Stimulated activated CD8-positive, alpha-beta memory T cell treated with anti-CD3 and anti-CD28 coated beads, Interleukin-7, amount 100 ng/mL, for 24 hours (primary cell): ENCODE measurements around the gene ZSCAN10.
"Not testable (repeated sequence)": the region's sequence is repeated elsewhere in the genome, so short reads cannot be mapped to it uniquely, and the experiment has no call there.

Experiments used
- DNase-seq: peaks from one replicate; pipeline ENCODE4 v3.0.0-alpha.2; 2020; ENCODE audit warnings: low read depth

The ZSCAN10 gene

DNA sequence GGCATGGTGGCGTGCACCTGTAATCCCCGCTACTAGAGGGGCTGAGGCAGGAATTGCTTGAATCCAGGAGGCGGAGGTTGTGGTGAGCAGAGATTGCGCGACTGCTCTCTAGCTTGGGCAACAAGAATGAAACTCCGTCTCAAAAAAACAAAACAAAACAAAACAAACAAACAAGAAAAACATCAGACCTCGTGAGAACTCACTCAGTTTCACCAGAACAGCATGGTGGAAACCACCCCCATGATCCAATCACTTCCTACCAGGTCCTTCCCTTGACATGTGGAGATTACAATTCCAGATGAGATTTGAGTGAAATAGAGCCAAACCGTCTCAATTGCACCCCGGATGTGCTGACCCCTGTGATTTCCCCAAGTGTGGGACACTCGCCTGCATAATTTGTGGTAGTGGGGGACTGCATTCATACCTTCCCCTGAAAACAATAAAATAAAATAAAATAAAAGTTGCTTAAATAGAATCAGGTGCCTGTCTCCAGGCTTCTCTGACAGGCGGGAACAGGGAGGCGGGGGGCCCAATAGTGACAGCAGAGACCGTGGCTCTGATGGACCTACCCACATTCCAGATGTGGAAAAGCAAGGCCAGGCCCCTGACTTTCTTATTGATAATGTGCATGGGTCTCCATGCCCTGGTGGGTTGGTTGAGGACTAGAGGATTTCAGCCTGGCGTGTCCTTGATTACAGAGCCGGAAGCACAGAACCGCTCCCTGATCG, 13.1 kb downstream of the ZSCAN10 start:
- DNase-seq, result no peak

- DNase-seq, result no peak
Measured at GRCh38 chr16:3084969-3085670, 14.0 kb downstream of the ZSCAN10 start.

DNA sequence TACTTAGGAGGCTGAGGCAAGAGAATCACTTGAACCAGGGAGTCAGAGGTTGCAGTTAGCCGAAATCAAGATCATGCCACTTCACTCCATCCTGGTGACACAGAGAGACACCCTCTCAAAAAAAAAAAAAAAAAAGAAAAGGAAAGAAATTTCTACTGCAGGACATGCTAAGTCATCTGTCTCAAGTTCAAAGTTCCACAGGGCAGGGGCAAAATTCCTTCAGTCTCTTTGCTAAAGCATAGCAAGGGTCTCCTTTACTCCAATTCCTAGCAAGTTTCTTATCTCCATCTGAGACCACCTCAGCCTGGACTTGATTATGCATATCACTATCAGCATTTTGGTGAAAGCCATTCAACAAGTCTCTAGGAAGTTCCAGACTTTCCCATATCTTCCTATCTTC, 14.6 kb downstream of the ZSCAN10 start:
- DNase-seq, result no peak

- not testable (repeated sequence) for DNase-seq
Measured at GRCh38 chr16:3083408-3083807, 15.7 kb downstream of the ZSCAN10 start.

- not testable (repeated sequence) for DNase-seq
Measured at GRCh38 chr16:3081957-3082356, 17.1 kb downstream of the ZSCAN10 start.

DNA sequence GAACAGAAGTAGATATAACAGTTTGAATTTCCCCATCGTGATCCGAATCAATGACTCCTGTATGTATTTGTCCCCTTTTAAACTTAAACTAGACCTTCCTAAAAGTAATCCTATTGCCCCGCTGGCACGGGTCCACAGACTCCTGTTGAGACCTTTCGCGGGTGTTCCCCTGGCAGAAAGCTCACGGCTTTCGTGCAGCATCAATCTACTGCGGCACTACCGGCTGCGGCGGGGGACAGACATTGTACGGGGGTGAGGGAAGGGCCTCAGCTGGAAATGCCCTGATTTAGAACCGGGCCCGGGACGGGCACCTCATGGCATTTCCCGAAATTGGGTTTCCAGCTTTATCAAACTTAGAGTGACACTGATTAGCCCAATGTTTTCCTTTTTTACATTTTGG, 19.1 kb downstream of the ZSCAN10 start:
- no peak for DNase-seq

GRCh38 chr16:3076577-3076976, 22.5 kb downstream of the ZSCAN10 start:
- no peak for DNase-seq

DNA sequence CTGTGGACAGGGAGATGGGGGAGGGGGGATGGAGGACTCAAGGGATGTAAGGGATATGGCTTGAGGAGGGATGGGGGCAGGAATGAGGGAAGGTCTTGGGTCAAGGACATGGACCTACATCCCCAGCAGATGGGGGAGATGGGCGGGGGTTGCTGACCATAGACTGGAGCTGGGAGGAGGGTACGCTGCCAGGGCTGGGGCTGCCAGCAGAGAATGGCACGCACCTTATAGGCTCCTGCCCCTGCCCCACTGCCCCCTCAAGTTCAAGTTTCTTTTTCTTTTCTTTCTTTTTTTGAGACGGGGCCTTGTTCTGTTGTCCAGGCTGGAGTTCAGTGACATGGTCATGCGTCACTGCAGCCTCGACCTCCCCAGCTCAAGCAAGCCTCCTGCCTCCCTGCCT, 23.1 kb downstream of the ZSCAN10 start:
- not testable (repeated sequence) for DNase-seq

DNA sequence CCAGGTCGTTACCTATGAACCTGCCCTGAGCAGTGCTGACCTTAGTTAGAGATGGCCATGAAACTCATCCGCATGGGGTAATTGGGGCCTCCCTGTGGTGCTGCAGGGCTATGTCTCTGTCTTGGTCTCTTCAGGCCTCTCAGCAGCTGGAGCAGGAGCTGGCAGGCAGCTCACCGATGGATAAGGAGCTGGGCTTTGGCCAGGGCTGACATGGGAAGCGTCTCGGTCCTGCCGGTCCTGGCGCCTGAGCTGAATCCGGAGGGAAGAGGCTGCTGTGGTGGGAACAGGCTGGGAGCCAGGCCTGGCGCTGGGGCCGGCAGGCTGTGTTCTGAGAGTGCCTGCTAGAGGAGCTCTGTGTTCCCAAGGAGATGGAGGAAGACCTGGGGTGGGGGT, 23.6 kb downstream of the ZSCAN10 start:
- DNase-seq, result no peak

DNA sequence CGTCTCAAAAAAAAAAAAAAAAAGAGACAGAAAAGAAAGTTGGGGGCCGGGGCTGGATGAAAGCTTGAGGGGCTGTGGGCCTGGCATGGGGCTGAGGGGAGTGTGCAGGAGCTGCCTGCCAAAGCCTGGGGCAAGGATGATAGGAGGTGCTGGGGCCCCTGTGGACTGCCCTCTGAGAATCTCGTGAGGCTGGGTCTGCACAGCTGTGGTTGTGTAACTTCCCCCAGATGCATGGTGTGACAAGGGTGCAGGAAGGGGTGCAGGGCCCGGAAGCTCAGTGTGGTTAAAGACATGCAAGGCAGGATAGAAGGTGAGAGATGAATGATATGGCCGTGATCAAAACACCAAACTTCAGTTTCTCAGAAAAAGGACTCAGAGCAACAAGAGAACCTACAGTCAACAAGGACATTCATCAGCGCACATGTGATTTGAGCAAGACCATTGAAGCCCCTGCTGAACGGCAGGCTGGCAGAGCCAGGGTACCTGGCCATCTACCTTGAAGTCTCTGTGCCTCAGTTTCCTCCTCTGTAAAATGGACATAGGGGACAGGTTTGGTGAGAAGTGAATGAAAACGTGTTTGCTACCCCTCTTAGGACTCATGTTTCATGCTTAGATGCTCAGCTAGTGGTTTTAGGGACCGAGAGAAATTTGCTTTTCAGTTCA, 24.1 kb downstream of the ZSCAN10 start:
- DNase-seq, result no peak

- no peak for DNase-seq
Measured at GRCh38 chr16:3073448-3073847, 25.6 kb downstream of the ZSCAN10 start.

GRCh38 chr16:3072576-3073263, 26.4 kb downstream of the ZSCAN10 start:
- not testable (repeated sequence) for DNase-seq

- not testable (repeated sequence) for DNase-seq
Measured at GRCh38 chr16:3072148-3072547, 26.9 kb downstream of the ZSCAN10 start.

GRCh38 chr16:3071655-3072054, 27.4 kb downstream of the ZSCAN10 start:
- DNase-seq, result no peak

- no peak for DNase-seq
Measured at GRCh38 chr16:3070608-3071111, 28.4 kb downstream of the ZSCAN10 start.

- not testable (repeated sequence) for DNase-seq
Measured at GRCh38 chr16:3069146-3069545, 29.9 kb downstream of the ZSCAN10 start.

GRCh38 chr16:3068487-3068886, 30.6 kb downstream of the ZSCAN10 start:
- no peak for DNase-seq

GRCh38 chr16:3066440-3066748, 32.7 kb downstream of the ZSCAN10 start:
- DNase-seq, result no peak

- DNase-seq, result no peak
Measured at GRCh38 chr16:3065742-3066439, 33.2 kb downstream of the ZSCAN10 start.

DNA sequence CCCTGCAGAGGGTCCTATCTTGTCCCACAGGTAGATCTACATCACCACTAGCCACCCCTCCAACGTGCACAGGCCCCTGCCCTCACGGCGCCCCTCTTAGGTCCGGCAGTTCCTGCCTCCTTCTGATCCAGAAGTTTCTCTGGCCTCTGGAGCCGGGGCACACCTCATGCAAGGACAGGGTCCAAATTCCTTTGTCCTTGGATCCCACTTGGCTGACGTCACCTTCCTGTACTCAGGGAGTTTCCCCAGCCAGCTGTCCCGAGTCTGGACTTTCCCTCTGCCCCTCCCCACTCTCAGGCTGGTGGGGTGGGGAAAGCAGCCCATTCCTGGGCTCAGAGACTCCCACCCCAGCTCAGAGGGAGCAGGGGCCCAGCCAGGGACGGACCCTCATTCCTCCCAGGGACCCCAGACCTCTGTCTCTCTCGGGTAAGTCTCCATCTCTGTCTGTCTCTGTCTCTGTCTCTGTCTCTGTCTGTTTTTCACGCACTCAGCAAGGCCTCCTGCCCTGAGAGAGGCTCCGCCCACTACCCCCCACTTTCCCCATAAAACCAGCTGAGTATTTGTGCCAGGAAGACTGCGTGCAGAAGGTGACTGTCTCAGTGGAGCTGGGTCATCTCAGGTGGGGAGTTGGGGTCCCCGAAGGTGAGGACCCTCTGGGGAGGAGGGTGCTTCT, 33.9 kb downstream of the ZSCAN10 start, which contains the start of gene IL32:
Gene IL32, plus strand, starts transcription at position 572 of the 673 bp plus-strand sequence. CDS start 172 bp downstream, outside the sequence.
- peak; percentile 54 for DNase-seq
